ENCODE data around the gene F7. TPM values are rescaled to one million over a fixed set of nuclear protein-coding genes. Genes with fewer than 3 reads are reported as not detected.

Gene F7
- total RNA-seq, 1 experiment from 2014 or later, result not detected

GRCh38 chr13:113157929-113158747 is 52.5 kb downstream of the F7 start, which contains the start of gene PROZ:
TSS of gene PROZ (plus strand) at chr13:113158648. CDS start at chr13:113158661, 13 bp downstream.
- H3F3A ChIP-seq (ENCODE audit: low read length, unreplicated experiment), result no peaks in the 10 kb centered on the region
- H3K79me2 ChIP-seq (ENCODE audit: low read length), result no peaks in the 10 kb centered on the region
- intact Hi-C loops (cut with micrococcal nuclease), result no loop called here
- H3K9me3 ChIP-seq (ENCODE audit: low read length), result no peaks in the 10 kb centered on the region
- POLR2A ChIA-PET (ENCODE audit: unreplicated experiment), result no interaction called here
- no peak for DNase-seq
- H3K9ac ChIP-seq (ENCODE audit: low read length), result no peak within 1 kb of the TSS
- no peaks in the 10 kb centered on the region for H4K20me1 ChIP-seq (ENCODE audit: low read length)
- CTCF ChIA-PET, result no interaction called here
- H3K27ac ChIP-seq (ENCODE audit: low read length), result no peak within 1 kb of the TSS
- no TSS peak for BruUV-seq (replicated peaks)
- no peak for ATAC-seq
- H3K4me2 ChIP-seq (ENCODE audit: low read length), result no peak within 1 kb of the TSS
- H3K4me3 ChIP-seq (ENCODE audit: low read length), result no peak within 1 kb of the TSS
- no peaks in the 10 kb centered on the region for H3K27me3 ChIP-seq (ENCODE audit: low read length)
- peaks cover 10% of the 10 kb centered on the region for H3K4me1 ChIP-seq (ENCODE audit: insufficient read depth, low read length)
- no peaks in the 10 kb centered on the region for H3K36me3 ChIP-seq (ENCODE audit: low read depth, low read length)
- H2AFZ ChIP-seq (ENCODE audit: low read length), result no peak within 1 kb of the TSS
- no peaks in the 10 kb centered on the region for H3K9me2 ChIP-seq (replicated peaks; ENCODE audit: low read length)
- TF ChIP-seq EZH2phosphoT487 (IDR thresholded peaks at IDR 0.05; ENCODE audit: borderline replicate concordance, low read length) (no peak), EZH2 (IDR thresholded peaks at IDR 0.05; ENCODE audit: low read length, unreplicated experiment) (no peak), CTCF (conservative IDR thresholded peaks at IDR 0.05; ENCODE audit: low read depth, low read length) (no peak)

GRCh38 chr13:113158946-113159345 is 53.4 kb downstream of the F7 start:
- Histone ChIP-seq H3K27me3 (ENCODE audit: low read length) (no peaks in the 10 kb centered on the region), H3K4me3 (ENCODE audit: low read length) (no peak overlapping the region), H3K9me3 (ENCODE audit: low read length) (no peaks in the 10 kb centered on the region), H2AFZ (ENCODE audit: low read length) (no peak overlapping the region), H3K79me2 (ENCODE audit: low read length) (no peaks in the 10 kb centered on the region), H3K4me2 (ENCODE audit: low read length) (no peak overlapping the region), H3K27ac (ENCODE audit: low read length) (no peak overlapping the region), H3F3A (ENCODE audit: low read length, unreplicated experiment) (no peaks in the 10 kb centered on the region), H3K4me1 (ENCODE audit: insufficient read depth, low read length) (peaks cover 4% of the 10 kb centered on the region; the same call in 1 of the 2 replicates), H3K9me2 (replicated peaks; ENCODE audit: low read length) (no peaks in the 10 kb centered on the region), H3K36me3 (ENCODE audit: low read depth, low read length) (no peaks in the 10 kb centered on the region), H4K20me1 (ENCODE audit: low read length) (no peaks in the 10 kb centered on the region), H3K9ac (ENCODE audit: low read length) (no peak overlapping the region)
- intact Hi-C loops (cut with micrococcal nuclease), result no loop called here
- POLR2A ChIA-PET (ENCODE audit: unreplicated experiment), result no interaction called here
- DNase-seq, result no peak
- BruUV-seq (replicated peaks), result no TSS peak
- CTCF ChIA-PET, result no interaction called here
- TF ChIP-seq EZH2 (IDR thresholded peaks at IDR 0.05; ENCODE audit: low read length, unreplicated experiment) (no peak), EZH2phosphoT487 (IDR thresholded peaks at IDR 0.05; ENCODE audit: borderline replicate concordance, low read length) (no peak), CTCF (conservative IDR thresholded peaks at IDR 0.05; ENCODE audit: low read depth, low read length) (no peak)
- ATAC-seq, result no peak

- no peak overlapping the region for H3K9ac ChIP-seq (ENCODE audit: low read length)
- no peaks in the 10 kb centered on the region for H4K20me1 ChIP-seq (ENCODE audit: low read length)
- H3K4me2 ChIP-seq (ENCODE audit: low read length), result no peak overlapping the region
- ATAC-seq (no peak), DNase-seq (no peak)
- no peak overlapping the region for H3K27ac ChIP-seq (ENCODE audit: low read length)
- H3K4me3 ChIP-seq (ENCODE audit: low read length), result no peak overlapping the region
- no peaks in the 10 kb centered on the region for H3F3A ChIP-seq (ENCODE audit: low read length, unreplicated experiment)
- no peaks in the 10 kb centered on the region for H3K27me3 ChIP-seq (ENCODE audit: low read length)
- BruUV-seq (replicated peaks), result no TSS peak
- no peaks in the 10 kb centered on the region for H3K9me2 ChIP-seq (replicated peaks; ENCODE audit: low read length)
- intact Hi-C loops (cut with micrococcal nuclease), result no loop called here
- H3K4me1 ChIP-seq (ENCODE audit: insufficient read depth, low read length), result no peaks in the 10 kb centered on the region
- TF ChIP-seq EZH2 (IDR thresholded peaks at IDR 0.05; ENCODE audit: low read length, unreplicated experiment), result no peak
- ChIA-PET CTCF (no interaction called here), POLR2A (ENCODE audit: unreplicated experiment) (no interaction called here)
- no peak overlapping the region for H2AFZ ChIP-seq (ENCODE audit: low read length)
- no peaks in the 10 kb centered on the region for H3K79me2 ChIP-seq (ENCODE audit: low read length)
- no peaks in the 10 kb centered on the region for H3K36me3 ChIP-seq (ENCODE audit: low read depth, low read length)
- H3K9me3 ChIP-seq (ENCODE audit: low read length), result no peaks in the 10 kb centered on the region
Observed at GRCh38 chr13:113159701-113160100, 54.1 kb downstream of the F7 start.

Data from PC-3 (cell line).